HFFc6 (cell line): ENCODE measurements around the gene NT5C2. TPM values are rescaled to one million over a fixed set of nuclear protein-coding genes. Genes with fewer than 3 reads are reported as not detected.
A peak's percentile ranks its signal among the peaks of the same experiment; 100 is the strongest.
"Not testable (repeated sequence)": the region's sequence is repeated elsewhere in the genome, so short reads cannot be mapped to it uniquely, and the experiment has no call there.

Experiments
- DNase-seq: peaks from one replicate; pipeline ENCODE4 v3.0.0-alpha.2; 2018
- H3K27ac Mint-ChIP-seq: 2 replicates; pipeline ENCODE4 v1.8.0; 2020; ENCODE audit warnings: mild to moderate bottlenecking, mixed read lengths
- H3K27me3 Mint-ChIP-seq: 2 replicates; pipeline ENCODE4 v1.8.0; 2021; ENCODE audit warnings: mild to moderate bottlenecking, moderate library complexity, mixed read lengths; ENCODE audit not compliant: insufficient read depth
- H3K36me3 Mint-ChIP-seq: 2 replicates; pipeline ENCODE4 v1.8.0; 2021; ENCODE audit warnings: low read depth, mixed read lengths
- H3K4me1 Mint-ChIP-seq: 2 replicates; pipeline ENCODE4 v1.8.0; 2020; ENCODE audit warnings: low read depth, mixed read lengths
- H3K4me3 Mint-ChIP-seq: 2 replicates; pipeline ENCODE4 v1.8.0; 2020; ENCODE audit warnings: mild to moderate bottlenecking, moderate library complexity, mixed read lengths
- H3K9me3 Mint-ChIP-seq: 2 replicates; pipeline ENCODE4 v1.8.0; 2020; ENCODE audit warnings: mild to moderate bottlenecking, mixed read lengths
- CTCF ChIP-seq: fragments of 200-600 bp; sonication (generic); IDR thresholded peaks from 2 replicates; pipeline ENCODE4 v1.5.0; 2021; ENCODE audit warnings: antibody characterized with exemption, mild to moderate bottlenecking
- total RNA-seq, 6 experiments: library from RNA; stranded (reverse); fragmentation: NEBNext Ultra II Directional; extraction: Animal tissue kit (Norgen Biotek cat#: 25700); gene quantifications; 2 replicates in 1 of 6; 3 replicates in 5 of 6; pipeline ENCODE4 v1.2.3, GENCODE V29; 2021

Gene NT5C2
- total RNA-seq, 6 experiments from 2014 or later, result 78.5 to 97.4 (median 81.1) TPM

- Mint-ChIP-seq H3K27me3 (no peaks in the 10 kb centered on the region), H3K4me3 (peak overlapping the region; percentile 40), H3K27ac (peak overlapping the region; percentile 72), H3K4me1 (peaks cover 56% of the 10 kb centered on the region), H3K9me3 (no peaks in the 10 kb centered on the region), H3K36me3 (no peaks in the 10 kb centered on the region)
- DNase-seq, result peak; percentile 36
- no peak for TF ChIP-seq CTCF
Measured at GRCh38 chr10:103232772-103233488, 39.9 kb upstream of the NT5C2 start.

- TF ChIP-seq CTCF, result no peak
- Mint-ChIP-seq H3K9me3 (no peaks in the 10 kb centered on the region), H3K27me3 (no peaks in the 10 kb centered on the region), H3K4me3 (peak overlapping the region; percentile 49), H3K27ac (peak overlapping the region; percentile 92), H3K36me3 (no peaks in the 10 kb centered on the region), H3K4me1 (peaks cover 63% of the 10 kb centered on the region)
- peak; percentile 13 for DNase-seq
Measured at GRCh38 chr10:103232131-103232673, 39.1 kb upstream of the NT5C2 start.

GRCh38 chr10:103231047-103231551 lies 38.0 kb upstream of the NT5C2 start:
- no peaks in the 10 kb centered on the region for H3K9me3 Mint-ChIP-seq
- H3K36me3 Mint-ChIP-seq, result no peaks in the 10 kb centered on the region
- peak overlapping the region; percentile 92 for H3K27ac Mint-ChIP-seq
- peak overlapping the region; percentile 49 for H3K4me3 Mint-ChIP-seq
- H3K4me1 Mint-ChIP-seq, result peaks cover 66% of the 10 kb centered on the region
- H3K27me3 Mint-ChIP-seq, result no peaks in the 10 kb centered on the region
- peak; percentile 94 for DNase-seq
- no peak for TF ChIP-seq CTCF

- no peaks in the 10 kb centered on the region for H3K27me3 Mint-ChIP-seq
- no peak for DNase-seq
Measured at GRCh38 chr10:103227416-103227815, 34.3 kb upstream of the NT5C2 start.

GRCh38 chr10:103225939-103226338 lies 32.9 kb upstream of the NT5C2 start:
- Mint-ChIP-seq H3K36me3 (peaks cover 17% of the 10 kb centered on the region), H3K27me3 (no peaks in the 10 kb centered on the region), H3K9me3 (peaks cover 10% of the 10 kb centered on the region), H3K4me3 (no peak overlapping the region), H3K27ac (0 out of 2 replicates have a peak overlapping the region, but pooled peaks have one; percentile 22), H3K4me1 (peaks cover 43% of the 10 kb centered on the region)
- DNase-seq, result no peak
- no peak for TF ChIP-seq CTCF

More at GRCh38 chr10:103227416-103227815, 34.3 kb upstream of the NT5C2 start:
- Mint-ChIP-seq H3K36me3 (peaks cover 14% of the 10 kb centered on the region), H3K27ac (no peak overlapping the region), H3K9me3 (peaks cover 10% of the 10 kb centered on the region), H3K4me3 (no peak overlapping the region), H3K4me1 (peaks cover 58% of the 10 kb centered on the region)
- no peak for TF ChIP-seq CTCF

- Mint-ChIP-seq H3K36me3 (peaks cover 17% of the 10 kb centered on the region), H3K9me3 (peaks cover 10% of the 10 kb centered on the region), H3K4me1 (peaks cover 31% of the 10 kb centered on the region)
- H3K27ac Mint-ChIP-seq, H3K4me3 Mint-ChIP-seq, DNase-seq, H3K27me3 Mint-ChIP-seq: not testable (repeated sequence)
Measured at GRCh38 chr10:103224721-103225120, 31.6 kb upstream of the NT5C2 start.
